ENCODE results near the gene COL4A1.

COL4A1 gene

DNA sequence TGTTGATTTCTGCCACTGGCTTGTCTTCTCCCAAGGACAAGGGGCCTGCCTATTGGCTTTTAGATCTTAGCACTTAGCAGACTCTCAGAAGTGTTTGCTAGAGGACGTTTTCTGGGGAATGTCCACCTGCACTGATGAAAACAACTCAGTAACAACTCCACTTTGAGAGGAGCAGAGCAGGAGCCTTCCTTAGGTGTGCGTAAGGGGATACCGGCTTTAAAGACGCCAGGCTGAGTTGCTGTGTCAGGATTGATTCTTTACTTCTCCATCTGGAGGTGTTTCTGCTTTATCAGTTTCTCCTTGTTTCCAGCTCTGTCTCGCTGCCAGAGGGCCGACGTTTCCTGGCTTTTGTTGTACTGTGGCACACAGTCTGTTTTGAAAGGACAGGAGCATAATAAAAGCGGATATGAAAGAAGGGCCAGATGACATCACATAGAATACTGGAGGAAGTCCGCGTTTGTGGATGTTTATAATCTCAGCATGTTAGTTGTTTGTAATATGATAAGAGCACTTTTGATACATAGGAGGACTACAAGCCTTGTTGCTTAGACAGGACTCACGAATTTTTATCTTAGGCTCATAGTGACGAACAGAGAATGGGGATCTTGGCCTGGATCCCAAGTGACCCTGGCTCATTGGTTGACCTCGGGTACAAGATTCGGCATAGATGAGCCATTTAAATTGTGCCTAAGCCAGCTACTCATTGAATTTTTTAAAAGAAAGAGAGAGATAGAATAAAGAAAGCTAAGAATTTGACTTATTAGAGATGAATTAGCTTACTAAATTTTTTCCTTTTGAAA is 34.7 kb upstream of the COL4A1 start:
- no peak for DNase-seq (ENCODE audit: extremely low read depth, low read depth)
- TF ChIP-seq, protein P1, sequence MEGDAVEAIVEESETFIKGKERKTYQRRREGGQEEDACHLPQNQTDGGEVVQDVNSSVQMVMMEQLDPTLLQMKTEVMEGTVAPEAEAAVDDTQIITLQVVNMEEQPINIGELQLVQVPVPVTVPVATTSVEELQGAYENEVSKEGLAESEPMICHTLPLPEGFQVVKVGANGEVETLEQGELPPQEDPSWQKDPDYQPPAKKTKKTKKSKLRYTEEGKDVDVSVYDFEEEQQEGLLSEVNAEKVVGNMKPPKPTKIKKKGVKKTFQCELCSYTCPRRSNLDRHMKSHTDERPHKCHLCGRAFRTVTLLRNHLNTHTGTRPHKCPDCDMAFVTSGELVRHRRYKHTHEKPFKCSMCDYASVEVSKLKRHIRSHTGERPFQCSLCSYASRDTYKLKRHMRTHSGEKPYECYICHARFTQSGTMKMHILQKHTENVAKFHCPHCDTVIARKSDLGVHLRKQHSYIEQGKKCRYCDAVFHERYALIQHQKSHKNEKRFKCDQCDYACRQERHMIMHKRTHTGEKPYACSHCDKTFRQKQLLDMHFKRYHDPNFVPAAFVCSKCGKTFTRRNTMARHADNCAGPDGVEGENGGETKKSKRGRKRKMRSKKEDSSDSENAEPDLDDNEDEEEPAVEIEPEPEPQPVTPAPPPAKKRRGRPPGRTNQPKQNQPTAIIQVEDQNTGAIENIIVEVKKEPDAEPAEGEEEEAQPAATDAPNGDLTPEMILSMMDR (IDR thresholded peaks at IDR 0.05; ENCODE audit: low read depth, low read length): no peak

DNA sequence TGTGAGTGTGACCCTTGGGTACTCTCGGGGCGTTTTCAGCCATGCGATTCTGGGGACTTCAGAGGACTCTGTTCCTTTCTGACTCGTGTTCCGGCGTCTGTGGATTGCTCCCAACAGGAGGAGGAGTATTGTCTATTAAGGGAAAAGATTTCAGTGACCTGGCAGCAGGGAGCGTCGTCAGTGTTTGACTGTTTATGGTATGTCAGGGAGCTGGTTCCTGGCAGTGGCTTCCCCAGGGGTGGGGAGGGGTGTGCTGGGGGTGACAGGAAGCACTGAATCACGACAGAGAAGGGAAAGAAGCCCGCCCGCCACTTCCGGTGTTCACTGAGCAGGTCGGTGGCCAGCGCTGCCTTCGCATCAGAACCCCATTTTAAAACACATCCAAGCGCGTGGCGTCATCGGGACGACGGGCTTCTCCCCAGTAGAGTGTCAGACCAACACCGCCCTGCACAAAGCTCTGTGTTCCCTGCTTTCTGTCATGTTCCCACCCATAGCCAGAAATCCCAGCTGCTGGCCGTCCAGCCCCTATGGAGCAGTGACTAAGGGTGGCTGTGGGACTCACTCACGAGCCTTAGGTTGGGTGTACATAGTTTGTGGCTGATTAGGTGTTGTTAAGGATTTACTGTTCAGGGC is 34.0 kb upstream of the COL4A1 start:
- TF ChIP-seq, protein P1 (IDR thresholded peaks at IDR 0.05; ENCODE audit: low read depth, low read length): no peak
- no peak for DNase-seq (ENCODE audit: extremely low read depth, low read depth)

DNA sequence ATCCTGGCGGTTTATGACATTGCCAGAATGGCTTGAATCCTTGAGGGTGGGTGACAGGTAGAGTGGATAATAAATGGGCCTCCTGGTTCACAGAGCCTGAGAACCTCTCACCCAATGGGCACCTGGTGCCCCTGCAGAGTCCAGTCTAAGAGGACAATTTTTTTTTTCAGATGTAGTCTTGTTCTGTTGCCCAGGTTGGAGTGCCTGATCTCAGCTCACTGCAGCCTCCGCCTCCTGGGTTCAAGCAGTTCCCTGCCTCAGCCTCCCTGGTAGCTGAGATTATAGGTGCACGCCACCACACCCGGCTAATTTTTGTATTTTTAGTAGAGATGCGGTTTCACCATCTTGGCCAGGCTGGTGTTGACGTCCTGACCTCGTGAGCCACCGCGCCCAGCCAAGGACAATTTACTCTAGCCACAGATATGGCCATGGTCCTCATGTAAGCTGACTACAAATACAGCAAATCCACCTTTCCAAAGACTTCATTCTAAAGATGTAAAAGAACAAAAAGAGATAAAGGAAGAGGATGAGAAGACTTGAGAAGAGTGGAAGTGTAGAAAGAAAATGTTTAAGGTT is 33.1 kb upstream of the COL4A1 start:
- TF ChIP-seq, protein P1 (IDR thresholded peaks at IDR 0.05; ENCODE audit: low read depth, low read length): no peak
- no peak for DNase-seq (ENCODE audit: extremely low read depth, low read depth)

DNA sequence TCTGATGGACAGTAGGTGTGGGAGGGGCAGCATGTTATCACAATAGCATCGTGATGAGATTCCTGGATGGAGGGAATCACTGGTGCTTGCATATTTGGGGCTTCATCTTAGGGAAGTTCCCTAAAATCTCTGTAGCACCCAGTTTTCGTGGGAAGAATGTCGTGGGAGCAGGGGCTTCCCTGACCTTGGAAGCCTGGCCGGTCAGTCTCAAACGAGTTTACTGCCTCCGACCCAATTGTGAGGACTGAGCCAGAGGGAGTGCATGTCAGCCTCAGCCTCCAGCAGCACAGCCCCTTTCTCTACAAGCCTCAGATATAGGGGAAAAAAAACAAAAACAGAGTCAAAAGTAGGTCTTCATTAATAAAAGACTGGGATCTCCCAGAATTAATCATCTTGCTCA is 32.3 kb upstream of the COL4A1 start:
- TF ChIP-seq, protein P1 (IDR thresholded peaks at IDR 0.05; ENCODE audit: low read depth, low read length): no peak
- DNase-seq (ENCODE audit: extremely low read depth, low read depth): no peak

DNA sequence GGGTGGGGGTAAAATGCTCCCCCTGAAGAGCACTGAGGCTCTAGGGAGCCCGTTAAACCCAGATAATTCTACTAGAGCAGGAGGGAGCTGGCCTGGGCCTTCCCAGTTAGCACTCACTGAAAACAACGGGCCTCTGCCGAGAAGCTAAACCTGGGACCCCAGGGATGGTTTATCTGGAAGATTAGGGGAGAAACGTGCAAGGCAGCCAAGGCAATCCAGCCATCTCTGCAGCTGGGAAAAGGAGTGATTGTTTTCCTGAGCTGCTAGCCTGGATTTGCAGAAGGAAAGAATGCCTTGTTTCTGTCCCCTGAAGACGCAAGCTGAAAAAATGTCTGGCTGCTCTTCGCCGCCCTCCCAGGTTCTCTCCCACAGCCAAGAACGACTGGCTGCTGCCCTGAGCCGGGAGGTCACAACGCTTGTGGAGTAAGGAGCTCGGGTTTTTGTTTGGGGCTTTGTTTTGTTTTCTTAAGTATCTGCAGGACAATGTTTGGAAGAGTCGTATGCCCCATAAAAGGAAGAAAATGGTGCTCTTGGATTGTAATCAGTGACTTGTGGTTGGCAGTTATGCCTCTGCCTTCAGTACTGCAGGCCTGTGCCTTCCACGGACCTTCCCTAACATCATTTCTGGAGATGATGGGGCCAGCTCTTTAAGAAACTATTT is 31.6 kb upstream of the COL4A1 start:
- no peak for DNase-seq (ENCODE audit: extremely low read depth, low read depth)
- TF ChIP-seq, protein P1 (IDR thresholded peaks at IDR 0.05; ENCODE audit: low read depth, low read length): no peak

DNA sequence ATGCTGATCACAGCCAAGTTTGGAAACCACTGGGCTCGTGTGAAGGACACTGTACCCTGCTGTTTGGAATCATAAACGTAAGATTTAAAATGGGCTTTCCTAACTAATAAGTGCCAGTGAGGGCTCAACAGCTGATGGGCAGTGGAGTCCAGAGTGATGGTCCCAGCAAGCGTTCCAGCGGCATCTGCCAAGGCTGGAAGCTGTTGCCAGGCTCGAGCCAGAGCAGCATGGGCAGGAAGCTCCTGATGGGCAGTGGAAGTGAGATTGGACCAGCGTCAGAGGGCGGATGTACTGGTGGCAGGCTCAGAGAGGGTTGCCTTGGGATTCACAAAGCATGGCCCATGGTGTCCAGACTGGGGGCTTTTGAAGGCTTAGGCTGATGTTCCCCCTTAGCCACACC is 30.3 kb upstream of the COL4A1 start:
- DNase-seq (ENCODE audit: extremely low read depth, low read depth): no peak
- TF ChIP-seq, protein P1 (IDR thresholded peaks at IDR 0.05; ENCODE audit: low read depth, low read length): no peak
